GM23338 (cell line): ENCODE measurements around the gene ANKRD11. TPM values are rescaled to one million over a fixed set of nuclear protein-coding genes. Genes with fewer than 3 reads are reported as not detected.

Experiments used
- ATAC-seq: fragments of 200-7000 bp; cut with Tn5 transposase; 3 replicates; pipeline ENCODE4 v1.9.1; 2020
- DNase-seq: peaks from one replicate; pipeline ENCODE4 v3.0.0-alpha.2; 2015; ENCODE audit warnings: low spot score
- H2AFZ ChIP-seq: fragments of 200-600 bp; sonication (generic); 2 replicates; pipeline ENCODE4 v1.8.0; 2016; ENCODE audit warnings: antibody characterized with exemption, mild to moderate bottlenecking, moderate library complexity
- H3F3A ChIP-seq: fragments of 200-600 bp; sonication (generic); replicated peaks from 2 replicates; pipeline ENCODE4 v1.8.0; 2017; ENCODE audit warnings: antibody characterized with exemption, mixed run types, low read depth
- H3K27ac ChIP-seq: fragments of 200-600 bp; sonication (generic); 2 replicates; pipeline ENCODE4 v1.6.1; 2016; ENCODE audit warnings: low read depth
- H3K27me3 ChIP-seq: fragments of 200-600 bp; sonication (generic); 2 replicates; pipeline ENCODE4 v1.8.0; 2016; ENCODE audit warnings: mild to moderate bottlenecking, mixed run types, moderate library complexity; ENCODE audit not compliant: insufficient read depth
- H3K36me3 ChIP-seq: fragments of 200-600 bp; sonication (generic); 2 replicates; pipeline ENCODE4 v1.8.0; 2016; ENCODE audit warnings: mild to moderate bottlenecking; ENCODE audit not compliant: insufficient read depth
- H3K4me1 ChIP-seq: fragments of 200-600 bp; sonication (generic); 2 replicates; pipeline ENCODE4 v1.8.0; 2016; ENCODE audit warnings: mild to moderate bottlenecking, moderate library complexity; ENCODE audit not compliant: insufficient read depth
- H3K4me2 ChIP-seq: fragments of 200-600 bp; sonication (generic); 2 replicates; pipeline ENCODE4 v1.7.1; 2017; ENCODE audit warnings: mixed run types
- H3K4me3 ChIP-seq: fragments of 200-600 bp; sonication (generic); 2 replicates; pipeline ENCODE4 v1.6.1; 2016; ENCODE audit warnings: mixed run types
- H3K79me2 ChIP-seq: fragments of 200-600 bp; sonication (generic); replicated peaks from 2 replicates; pipeline ENCODE4 v1.8.0; 2017; ENCODE audit warnings: mild to moderate bottlenecking; ENCODE audit not compliant: insufficient read depth
- H3K9me2 ChIP-seq: fragments of 200-600 bp; sonication (generic); 2 replicates; pipeline ENCODE4 v1.8.0; 2017; ENCODE audit not compliant: insufficient read depth
- H4K20me1 ChIP-seq: fragments of 200-600 bp; sonication (generic); replicated peaks from 2 replicates; pipeline ENCODE4 v1.8.0; 2017; ENCODE audit warnings: mild to moderate bottlenecking; ENCODE audit not compliant: insufficient read depth
- H3K27ac Mint-ChIP-seq: 2 replicates; pipeline ENCODE4 v1.8.0; 2020; ENCODE audit warnings: inconsistent platforms, mild to moderate bottlenecking, moderate library complexity, mixed read lengths
- H3K27me3 Mint-ChIP-seq: 3 replicates; pipeline ENCODE4 v1.8.0; 2022; ENCODE audit warnings: low read depth, mild to moderate bottlenecking, moderate library complexity, mixed read lengths, inconsistent platforms; ENCODE audit not compliant: insufficient read depth, poor library complexity
- H3K36me3 Mint-ChIP-seq: 3 replicates; pipeline ENCODE4 v1.8.0; 2021; ENCODE audit warnings: low read depth, mild to moderate bottlenecking, inconsistent platforms, moderate library complexity, mixed read lengths
- H3K4me1 Mint-ChIP-seq: 3 replicates; pipeline ENCODE4 v1.8.0; 2020; ENCODE audit warnings: mild to moderate bottlenecking, inconsistent platforms, mixed read lengths
- H3K4me3 Mint-ChIP-seq: 3 replicates; pipeline ENCODE4 v1.8.0; 2021; ENCODE audit warnings: moderate library complexity, mild to moderate bottlenecking, inconsistent platforms, mixed read lengths
- H3K9me3 Mint-ChIP-seq: 3 replicates; pipeline ENCODE4 v1.8.0; 2020; ENCODE audit warnings: moderate library complexity, mild to moderate bottlenecking, inconsistent platforms, mixed read lengths
- NANOG ChIP-seq: IDR thresholded peaks from 2 replicates; pipeline ENCODE4 v1.6.1; 2016; ENCODE audit warnings: antibody characterized with exemption, borderline replicate concordance
- REST ChIP-seq: IDR thresholded peaks from one replicate; pipeline ENCODE4 v1.6.1; 2018; ENCODE audit warnings: antibody characterized with exemption; ENCODE audit not compliant: unreplicated experiment
- ZNF462 ChIP-seq: fragments of 250-450 bp; sonication (Bioruptor Pico); IDR thresholded peaks from 2 replicates; pipeline ENCODE4 v1.5.0; 2020; ENCODE audit warnings: mild to moderate bottlenecking, moderate library complexity
- polyA plus RNA-seq: library from polyadenylated mRNA; unstranded; fragments of >200 nt; fragmentation: Nextera tagmentation; extraction: Ambion mirVana; gene quantifications from 2 replicates; pipeline ENCODE4 v1.2.1, GENCODE V29; 2016
- total RNA-seq: library from RNA; depleted of rRNA; stranded (reverse); fragments of >200 nt; shearing (Covaris generic); gene quantifications from 2 replicates; pipeline ENCODE4 v1.2.3, GENCODE V29; 2014

ANKRD11 gene
- total and polyA plus RNA-seq, 2 experiments from 2014 or later: 130 to 159 TPM

- TF ChIP-seq ZNF462 (CRISPR knock-in tag): no peak
Observed at GRCh38 chr16:89505204-89506112, 15.1 kb upstream of the ANKRD11 start (continued).

GRCh38 chr16:89504091-89504490 lies 13.7 kb upstream of the ANKRD11 start:
- H3K4me1 ChIP-seq: peaks cover 7% of the 10 kb centered on the region
- ATAC-seq (no peak), DNase-seq (no peak)
- Mint-ChIP-seq H3K4me1 (peaks cover 4% of the 10 kb centered on the region; the same call in 2 of the 3 replicates), H3K4me3 (no peak overlapping the region), H3K27me3 (peaks cover 13% of the 10 kb centered on the region), H3K36me3 (no peaks in the 10 kb centered on the region), H3K9me3 (no peaks in the 10 kb centered on the region), H3K27ac (no peak overlapping the region)
- H2AFZ ChIP-seq: no peak overlapping the region
- no peak overlapping the region for H3K4me2 ChIP-seq
- peaks cover 6% of the 10 kb centered on the region for H3K79me2 ChIP-seq
- H3F3A ChIP-seq: peaks cover 6% of the 10 kb centered on the region; the same call in 1 of the 2 replicates
- H3K9me2 ChIP-seq: no peaks in the 10 kb centered on the region
- H4K20me1 ChIP-seq: no peaks in the 10 kb centered on the region; the same call in 1 of the 2 replicates
- H3K36me3 ChIP-seq: no peaks in the 10 kb centered on the region
- no peak overlapping the region for H3K4me3 ChIP-seq
- no peak overlapping the region for H3K27ac ChIP-seq
- H3K27me3 ChIP-seq: peaks cover 7% of the 10 kb centered on the region; the same call in 1 of the 2 replicates
- TF ChIP-seq REST (no peak), NANOG (no peak), ZNF462 (CRISPR knock-in tag) (no peak)
